GM19455 (cell line): Measurements from ENCODE around the gene POU2F3.
A peak's percentile ranks its signal among the peaks of the same experiment; 100 is the strongest.

Experiments
- ATAC-seq: cut with Tn5 transposase; IDR thresholded peaks from one replicate; pipeline ENCODE4 v1.9.1; 2021; ENCODE audit not compliant: unreplicated experiment

The POU2F3 gene

DNA sequence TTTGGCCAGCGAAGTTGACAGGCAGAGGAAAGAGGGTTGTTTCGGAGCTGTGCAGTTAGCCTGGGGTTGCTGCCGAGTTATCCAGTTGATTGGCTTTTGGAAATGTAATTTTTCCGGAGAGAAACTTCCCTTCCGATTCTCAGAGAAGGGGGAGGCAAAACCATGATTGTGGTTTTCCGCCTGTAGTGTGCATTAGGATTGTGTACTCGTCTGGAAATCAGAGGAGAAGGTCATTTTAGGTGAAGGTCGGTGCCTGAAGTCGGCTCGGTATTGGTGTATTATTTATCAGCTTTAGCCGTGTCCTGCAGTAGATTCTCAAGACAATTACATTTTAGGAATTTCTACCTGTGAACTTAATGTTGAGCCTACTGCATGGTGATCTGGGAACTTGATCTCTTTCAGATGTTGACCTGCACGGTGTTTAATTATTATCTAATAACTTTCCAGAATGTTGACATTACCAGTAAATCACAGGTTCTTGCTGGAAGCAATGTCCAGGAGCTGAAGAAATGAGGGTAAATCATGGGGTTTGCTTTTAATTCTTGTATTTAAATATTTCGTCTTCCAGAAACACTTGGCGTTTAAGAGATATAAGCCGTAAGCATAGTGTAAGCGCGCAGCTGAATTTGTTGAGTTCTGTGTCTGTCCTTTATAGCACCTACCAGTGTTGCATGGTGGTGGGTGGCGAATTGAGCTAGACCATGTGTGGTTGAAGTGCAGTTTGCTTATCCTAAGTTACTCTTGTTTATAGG, 97.6 kb downstream of the POU2F3 start:
- ATAC-seq, result no peak

DNA sequence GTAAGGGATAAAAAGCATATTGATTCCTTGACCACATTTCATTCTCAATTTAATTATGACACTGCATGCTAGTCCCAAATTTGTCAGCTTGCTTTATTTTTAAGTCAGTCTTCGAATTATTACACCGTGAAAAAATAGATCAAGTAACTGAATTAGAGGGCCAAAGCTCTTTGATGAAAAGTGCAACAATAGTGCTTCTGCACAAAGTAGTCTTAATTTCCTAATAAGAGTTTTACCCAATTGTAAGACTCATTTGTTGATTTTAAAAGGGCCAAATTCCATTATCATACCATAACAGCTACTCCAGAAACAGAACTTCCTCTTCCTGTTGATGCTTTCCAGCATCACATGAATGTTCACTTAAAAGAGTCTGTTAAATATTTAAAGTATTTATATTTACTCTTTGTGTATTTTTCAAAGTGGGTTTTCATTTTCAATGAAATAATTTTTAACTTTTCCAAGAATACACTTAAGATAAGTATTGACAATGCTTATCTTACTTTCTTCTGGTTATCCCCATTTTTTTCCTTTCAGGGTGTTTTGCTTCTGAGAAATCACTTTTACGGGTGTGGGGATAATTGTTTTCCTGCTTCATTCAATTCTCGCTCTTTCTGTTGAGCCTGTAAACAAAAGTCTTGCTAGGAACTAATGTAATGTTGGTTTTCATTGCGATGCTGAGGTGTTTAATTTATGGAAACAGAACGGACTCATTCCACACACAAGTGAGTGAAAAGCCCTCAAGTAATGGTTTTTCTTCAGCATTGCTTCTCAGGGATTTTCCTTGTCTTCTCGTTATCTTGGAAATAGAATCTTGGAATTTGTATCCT, 98.4 kb downstream of the POU2F3 start:
- no peak for ATAC-seq

DNA sequence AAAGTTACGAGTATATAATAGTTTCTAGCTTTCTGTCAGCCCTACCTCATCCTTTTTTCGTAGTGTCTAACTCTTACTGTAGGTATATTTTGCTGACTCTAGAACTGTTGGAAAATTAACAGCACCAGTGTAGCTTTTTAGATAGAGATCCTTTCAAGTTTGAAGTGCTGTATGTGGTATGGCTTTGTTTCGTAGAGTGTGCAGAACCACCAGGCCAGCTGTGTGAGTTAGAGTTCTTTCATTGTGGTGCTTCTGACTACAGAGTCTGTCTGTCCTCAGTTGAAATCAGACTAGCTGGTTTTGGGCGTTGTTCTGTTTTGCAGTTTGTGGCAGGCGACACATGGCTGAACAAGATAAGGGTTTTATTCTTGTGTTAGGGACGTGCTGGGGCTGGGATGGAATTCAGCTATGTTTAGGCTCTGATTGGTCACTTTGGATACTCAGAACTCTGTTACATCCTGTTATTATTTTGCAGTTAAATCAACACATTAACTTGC, 99.5 kb downstream of the POU2F3 start:
- no peak for ATAC-seq

DNA sequence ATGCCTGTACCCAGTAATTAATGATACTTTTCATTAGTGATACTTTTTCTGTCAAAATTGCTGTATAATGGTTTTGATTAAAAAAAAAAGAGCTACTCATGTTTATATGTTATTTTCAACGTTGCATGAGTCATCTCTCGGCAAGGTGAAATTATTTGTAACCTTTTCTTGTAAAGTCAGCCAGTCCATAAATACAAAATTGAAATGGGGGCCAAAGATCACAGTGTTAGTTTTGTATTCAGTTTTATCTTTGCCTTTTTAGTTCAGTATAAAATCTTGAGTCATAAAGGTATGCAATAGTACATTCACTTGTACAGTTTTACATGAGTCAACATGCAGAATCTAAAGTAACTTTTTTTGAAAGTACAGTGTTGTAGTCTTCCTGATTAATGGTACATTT, 100.6 kb downstream of the POU2F3 start:
- no peak for ATAC-seq

DNA sequence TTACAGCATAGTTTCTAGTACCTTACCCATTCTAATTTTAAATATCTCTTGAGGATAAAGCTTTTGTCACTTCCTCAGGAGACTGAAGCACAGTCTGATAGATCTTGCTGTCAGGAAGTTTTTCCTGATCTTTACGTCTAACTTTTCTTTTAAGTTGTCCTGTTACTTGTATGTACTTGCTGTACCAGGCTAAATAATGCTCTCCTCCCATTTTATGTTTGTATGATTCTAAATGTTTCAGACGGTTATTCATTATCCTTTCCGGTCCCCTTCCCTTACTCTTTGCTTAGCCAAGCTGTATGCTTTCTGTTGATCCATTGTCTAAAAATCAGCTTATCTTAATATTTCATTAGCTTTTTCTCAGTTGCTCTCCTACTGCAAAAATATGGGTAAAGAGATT, 102.3 kb downstream of the POU2F3 start:
- no peak for ATAC-seq

DNA sequence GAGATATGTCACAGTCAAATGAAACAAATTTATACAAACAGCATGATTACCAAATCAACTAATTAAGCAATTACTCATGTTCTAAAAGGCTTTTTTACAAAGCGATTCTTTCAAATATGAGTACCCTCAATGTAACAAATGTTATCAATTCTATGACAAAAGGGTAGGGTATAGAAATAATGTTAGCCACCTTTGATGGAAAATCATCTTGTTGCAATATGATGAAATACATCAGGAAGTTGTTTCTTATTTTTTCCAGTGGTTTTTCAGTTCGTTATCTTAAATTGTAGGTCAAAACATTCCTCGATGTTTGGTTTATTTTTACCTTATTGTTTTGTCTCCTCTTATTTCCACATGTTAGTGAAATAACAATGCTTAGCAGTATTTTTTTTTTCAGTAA, 102.7 kb downstream of the POU2F3 start:
- no peak for ATAC-seq

DNA sequence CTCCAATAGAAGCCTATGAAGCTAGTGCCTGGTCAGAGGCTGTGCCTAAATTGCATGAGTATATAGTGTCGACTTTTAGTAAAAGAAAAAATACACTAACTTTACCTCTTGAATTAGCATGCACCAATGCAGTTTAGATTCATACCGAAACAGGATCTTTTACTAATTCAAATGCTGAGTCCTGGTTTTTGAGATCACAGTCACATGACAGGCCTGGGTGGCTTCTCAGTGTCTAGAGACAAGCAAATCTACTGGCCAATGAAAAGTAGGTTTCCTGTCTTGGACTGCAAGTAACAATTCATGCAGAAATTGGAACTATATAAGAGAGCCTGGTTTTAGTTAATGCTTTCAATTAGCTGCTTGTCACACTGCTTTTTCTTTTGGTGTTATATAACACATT, 103.5 kb downstream of the POU2F3 start:
- ATAC-seq, result peak; percentile 56

DNA sequence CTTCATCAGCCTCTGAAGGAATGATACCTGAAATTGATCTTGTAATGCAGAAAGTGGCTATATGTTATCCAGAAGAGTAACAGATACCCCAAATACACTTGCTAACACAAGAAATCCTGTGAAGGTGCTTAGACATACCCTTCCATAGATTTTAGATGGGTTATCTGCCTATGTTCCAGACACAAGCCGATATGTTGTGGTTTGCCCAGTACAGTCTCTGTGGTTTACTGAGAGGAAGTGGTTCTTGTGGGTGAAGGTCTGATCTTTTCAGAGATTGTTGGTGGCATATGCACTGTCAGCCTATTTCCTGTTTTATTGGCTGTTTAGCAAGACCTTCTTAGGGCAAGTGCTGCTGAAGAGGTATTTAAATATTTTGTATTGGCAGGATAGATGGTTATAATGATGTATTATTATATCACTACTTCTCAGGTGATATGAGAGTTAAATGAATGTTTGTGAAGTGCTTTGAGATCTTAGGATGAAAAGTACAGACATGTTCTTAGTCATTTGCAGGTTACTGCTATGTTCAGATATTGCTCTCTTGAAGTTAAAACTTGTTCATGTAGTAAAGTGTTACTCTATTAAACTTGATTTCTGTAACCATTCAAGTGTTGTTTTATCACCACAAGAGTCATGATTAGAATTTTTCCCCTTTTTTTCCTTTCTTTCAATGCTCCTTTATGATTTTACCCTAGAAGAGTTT, 104.5 kb downstream of the POU2F3 start:
- peak; percentile 76 for ATAC-seq

DNA sequence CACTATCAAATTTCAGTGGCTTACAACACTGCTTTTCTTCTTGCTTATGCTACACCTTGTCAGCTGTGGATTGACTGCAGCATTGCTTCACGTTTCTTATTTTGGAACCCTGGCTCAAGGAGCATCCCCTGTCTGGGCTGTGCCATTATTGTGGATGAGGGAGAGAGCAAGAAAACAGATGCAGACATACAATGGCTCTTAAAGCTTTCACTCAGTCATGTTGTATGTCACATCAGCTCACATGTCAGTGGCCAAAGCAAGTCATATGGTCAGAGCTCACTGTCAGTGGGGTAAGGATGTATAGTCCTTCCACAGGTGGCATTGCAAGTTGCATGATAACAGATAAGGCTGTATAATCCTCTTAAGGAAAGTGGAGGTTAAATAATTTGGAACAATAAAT, 106.3 kb downstream of the POU2F3 start:
- ATAC-seq, result no peak

DNA sequence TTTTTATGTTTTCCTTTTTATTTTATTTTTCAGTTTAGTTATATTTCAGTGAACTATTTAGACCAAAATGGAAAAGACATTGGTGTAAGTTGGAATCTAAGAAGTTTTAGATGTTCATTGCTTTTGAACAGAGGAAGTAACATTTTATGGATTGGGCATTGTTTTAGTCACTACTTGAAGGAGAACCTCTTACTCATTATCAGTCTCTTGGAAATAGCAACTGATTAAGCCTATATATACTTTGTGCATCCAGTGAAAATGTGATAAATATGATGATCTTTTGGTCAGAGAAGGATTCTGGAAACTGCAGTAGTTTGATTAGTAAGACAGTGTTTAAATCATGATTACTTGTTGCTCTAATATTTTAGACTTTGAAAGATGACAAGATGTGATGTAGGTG, 110.7 kb downstream of the POU2F3 start:
- no peak for ATAC-seq

DNA sequence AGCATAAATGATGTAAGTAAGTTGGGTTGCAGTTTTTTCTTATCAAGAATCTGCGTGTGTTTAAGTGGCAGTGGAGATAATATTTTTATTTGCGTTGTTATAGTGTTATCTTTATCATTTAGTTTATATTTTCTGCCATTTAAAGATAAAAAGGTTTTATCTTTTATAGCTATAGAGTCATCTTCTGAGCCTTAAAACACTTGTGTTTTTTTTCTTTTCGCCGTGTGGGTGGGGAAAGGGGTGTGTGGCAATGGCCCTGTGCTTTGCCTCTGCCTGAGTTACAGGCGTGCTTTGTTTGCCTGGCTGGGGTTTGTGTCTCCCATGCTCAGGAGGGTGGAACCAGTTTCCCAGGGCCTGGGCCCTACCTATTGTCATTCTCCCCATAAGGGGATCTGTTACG, 112.5 kb downstream of the POU2F3 start:
- no peak for ATAC-seq

DNA sequence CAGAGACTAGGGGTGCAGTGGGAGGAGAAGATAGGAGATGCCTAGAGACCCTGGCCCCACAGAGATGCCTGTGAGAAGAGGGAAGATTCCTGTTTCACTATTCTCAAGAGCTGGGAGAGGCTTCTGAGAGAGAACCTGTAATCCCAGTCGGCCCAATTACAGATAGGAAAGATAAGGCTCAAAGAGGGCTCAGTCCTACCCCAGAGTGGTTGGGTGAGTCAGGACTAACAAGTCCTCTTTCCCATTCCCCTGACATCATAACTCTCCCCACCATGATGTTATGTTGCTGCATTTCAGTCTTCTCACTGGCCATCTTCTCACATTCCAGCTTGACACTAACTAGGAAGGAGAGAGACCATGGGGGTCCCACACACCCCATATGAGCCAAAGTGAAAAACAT, 114.1 kb downstream of the POU2F3 start:
- ATAC-seq, result no peak

DNA sequence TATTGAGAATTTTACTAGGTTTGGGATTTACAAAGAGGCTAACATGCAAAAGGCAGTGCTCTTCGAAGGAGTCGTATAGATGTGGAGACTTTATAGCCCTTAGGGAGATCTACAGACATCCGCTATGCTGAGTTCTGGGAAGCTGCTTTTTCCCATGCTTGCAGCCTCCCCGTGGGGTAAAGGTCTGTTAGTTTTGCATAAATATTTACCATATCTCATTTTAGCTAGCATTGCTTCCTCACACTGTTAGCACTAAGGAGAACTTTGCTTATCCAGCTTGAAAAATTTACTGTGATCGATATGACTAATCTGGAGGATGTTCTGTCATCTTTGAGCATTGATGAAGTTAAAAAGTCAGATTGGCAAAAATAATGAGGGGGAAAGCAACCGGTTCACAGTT, 114.8 kb downstream of the POU2F3 start:
- no peak for ATAC-seq

DNA sequence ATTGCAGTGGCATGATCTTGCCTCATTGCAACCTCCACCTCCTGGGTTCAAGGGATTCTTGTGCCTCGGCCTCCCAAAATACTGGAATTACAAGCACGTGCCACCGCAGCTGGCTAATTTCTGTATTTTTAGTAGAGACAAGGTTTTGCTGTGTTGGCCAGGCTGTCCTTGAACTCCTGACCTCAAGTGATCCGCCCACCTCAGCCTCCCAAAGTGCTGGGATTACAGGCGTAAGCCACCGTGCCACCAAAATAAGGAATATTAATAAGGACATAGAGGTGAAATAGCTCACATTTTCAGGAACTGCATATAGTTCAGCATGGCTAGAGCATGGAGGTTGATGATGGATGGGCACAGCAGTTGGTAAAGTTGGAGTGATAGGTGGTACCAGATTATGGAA, 117.7 kb downstream of the POU2F3 start:
- ATAC-seq, result no peak

DNA sequence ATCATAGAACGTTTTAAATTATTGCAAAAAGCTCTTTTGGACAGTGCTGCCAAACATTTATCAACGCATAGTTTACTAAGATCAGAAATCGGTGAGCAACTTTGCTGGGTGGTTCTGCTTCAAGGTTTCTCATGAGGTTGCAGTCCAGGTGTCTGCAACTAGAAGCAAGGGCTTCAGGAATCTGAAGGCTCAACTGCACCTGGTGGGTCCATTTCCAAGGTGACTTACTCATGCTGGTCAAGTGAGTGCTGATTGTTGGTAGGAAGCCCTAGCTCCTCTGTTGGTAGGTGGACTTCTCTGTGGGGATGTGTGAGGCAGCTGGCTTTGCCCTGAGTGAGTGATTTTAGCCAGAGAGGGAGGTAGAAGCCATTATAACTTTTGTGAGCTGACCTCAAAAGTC, 118.8 kb downstream of the POU2F3 start:
- ATAC-seq, result no peak

DNA sequence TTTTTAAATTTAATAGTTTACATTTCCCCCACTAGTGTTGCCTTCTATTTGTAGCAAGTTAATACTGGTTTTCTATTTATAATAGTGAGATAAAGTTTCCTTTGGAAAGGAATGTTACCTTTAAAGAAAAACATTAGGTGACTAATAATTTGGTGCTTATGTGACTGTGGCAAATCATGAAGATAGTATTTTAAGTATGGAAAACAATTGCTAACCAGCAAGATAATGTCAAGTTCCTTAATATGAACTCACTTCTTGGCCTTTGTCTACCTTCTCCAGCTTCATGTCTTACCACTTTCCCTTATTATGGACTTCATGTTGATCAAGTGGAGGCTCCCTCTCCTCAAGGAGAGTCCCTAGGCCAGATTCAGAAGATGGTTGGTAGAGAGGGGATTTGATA, 123.5 kb downstream of the POU2F3 start:
- ATAC-seq, result no peak

DNA sequence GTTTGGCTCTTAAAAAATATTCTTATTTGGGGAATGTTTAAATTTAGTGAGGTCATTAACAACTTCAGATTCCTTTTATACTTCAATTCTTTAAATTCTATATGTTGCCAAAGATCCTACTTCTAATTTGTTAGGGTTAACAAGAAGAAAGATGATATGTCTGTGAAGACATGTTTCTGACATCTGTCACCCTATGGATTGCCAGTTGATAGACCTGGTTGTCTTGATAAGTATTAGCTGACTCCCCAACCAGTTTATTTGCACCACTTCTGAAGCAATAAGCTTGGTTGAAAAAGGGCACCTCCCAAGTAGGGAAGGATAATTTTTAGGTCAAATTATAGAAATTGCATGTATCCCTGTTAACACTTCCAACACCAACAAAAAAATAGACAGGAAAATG, 125.6 kb downstream of the POU2F3 start:
- ATAC-seq, result no peak
